H1 (cell line): ENCODE measurements around the gene SRSF3. TPM values are rescaled to one million over a fixed set of nuclear protein-coding genes. Genes with fewer than 3 reads are reported as not detected.

Experiments used
- KDM4A ChIP-seq: IDR thresholded peaks from one replicate; pipeline ENCODE4 v1.7.1; 2012; ENCODE audit warnings: low read depth, mild to moderate bottlenecking, moderate library complexity, low read length, inconsistent platforms; ENCODE audit not compliant: severe bottlenecking
- MAFK ChIP-seq: IDR thresholded peaks from 2 replicates; pipeline ENCODE4 v1.6.1; 2012; ENCODE audit warnings: low read depth, mild to moderate bottlenecking, improper control_type of control experiment, low read length
- RFX5 ChIP-seq: IDR thresholded peaks from 2 replicates; pipeline ENCODE4 v1.6.1; 2011; ENCODE audit warnings: low read depth, low read length, improper control_type of control experiment, borderline replicate concordance
- polyA plus RNA-seq, 7 experiments: library from polyadenylated mRNA; depleted of rRNA in 3 of 7; stranded (reverse) in 5 of 7; unstranded in 2 of 7; fragments of >200 nt in 5 of 7; fragments of 200-250 nt in 2 of 7; gene quantifications; 1 replicate in 5 of 7; 2 replicates in 1 of 7; 4 replicates in 1 of 7; pipeline versions ENCODE4 v1.2.1 to v1.2.3, GENCODE V29; 2011 to 2013; ENCODE audit warnings: missing spikeins in 2 of 7, mixed read lengths in 2 of 7
- total RNA-seq: library from RNA; stranded (reverse); fragmentation: NEBNext Ultra II Directional; extraction: Animal tissue kit (Norgen Biotek cat#: 25700); gene quantifications from 2 replicates; pipeline ENCODE4 v1.2.1, GENCODE V29; 2021
- TF ChIP-seq, protein P1 (sequence below): fragments of 300-600 bp; sonication (generic); IDR thresholded peaks from 2 replicates; pipeline ENCODE4 v1.7.1; 2012; ENCODE audit warnings: low read length, moderate library complexity, mild to moderate bottlenecking, inconsistent platforms; ENCODE audit not compliant: insufficient replicate concordance

The SRSF3 gene
- total and polyA plus RNA-seq, 2 of the 8 experiments (the other 6 are each of a cell fraction or from before 2014, with no cell fraction given): 471 to 689 TPM

DNA sequence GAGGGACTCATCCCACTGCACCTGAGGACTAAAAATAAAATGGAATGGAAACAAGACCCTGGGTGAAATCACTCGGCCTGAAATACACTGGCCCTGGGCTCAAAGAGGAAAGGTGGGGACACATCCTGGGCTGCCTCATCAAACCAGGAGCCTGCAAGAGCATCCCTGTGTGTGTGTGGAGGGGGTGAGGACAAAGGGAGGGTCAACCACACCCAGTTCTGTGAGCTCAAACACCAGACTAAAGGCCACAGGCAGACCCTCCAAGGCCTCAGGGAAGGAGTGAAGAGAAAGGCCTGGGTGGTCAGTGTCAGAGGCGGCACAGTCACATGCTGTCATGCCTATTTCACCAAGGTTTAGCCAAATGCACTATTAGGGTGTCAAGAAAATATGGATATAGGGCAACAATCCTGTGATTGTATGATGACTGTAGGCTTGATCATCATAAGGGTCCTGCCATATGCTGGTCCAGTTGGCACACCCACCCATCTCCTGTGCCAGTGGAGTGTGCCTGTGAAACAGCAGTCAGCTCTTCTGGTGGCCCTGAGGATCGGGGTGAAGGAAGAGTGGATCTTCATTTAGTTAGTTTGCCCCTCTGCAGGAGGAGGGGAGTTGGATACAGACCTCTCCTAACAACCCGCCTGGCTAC, 28.9 kb downstream of the SRSF3 start (continued):
- TF ChIP-seq, protein P1, sequence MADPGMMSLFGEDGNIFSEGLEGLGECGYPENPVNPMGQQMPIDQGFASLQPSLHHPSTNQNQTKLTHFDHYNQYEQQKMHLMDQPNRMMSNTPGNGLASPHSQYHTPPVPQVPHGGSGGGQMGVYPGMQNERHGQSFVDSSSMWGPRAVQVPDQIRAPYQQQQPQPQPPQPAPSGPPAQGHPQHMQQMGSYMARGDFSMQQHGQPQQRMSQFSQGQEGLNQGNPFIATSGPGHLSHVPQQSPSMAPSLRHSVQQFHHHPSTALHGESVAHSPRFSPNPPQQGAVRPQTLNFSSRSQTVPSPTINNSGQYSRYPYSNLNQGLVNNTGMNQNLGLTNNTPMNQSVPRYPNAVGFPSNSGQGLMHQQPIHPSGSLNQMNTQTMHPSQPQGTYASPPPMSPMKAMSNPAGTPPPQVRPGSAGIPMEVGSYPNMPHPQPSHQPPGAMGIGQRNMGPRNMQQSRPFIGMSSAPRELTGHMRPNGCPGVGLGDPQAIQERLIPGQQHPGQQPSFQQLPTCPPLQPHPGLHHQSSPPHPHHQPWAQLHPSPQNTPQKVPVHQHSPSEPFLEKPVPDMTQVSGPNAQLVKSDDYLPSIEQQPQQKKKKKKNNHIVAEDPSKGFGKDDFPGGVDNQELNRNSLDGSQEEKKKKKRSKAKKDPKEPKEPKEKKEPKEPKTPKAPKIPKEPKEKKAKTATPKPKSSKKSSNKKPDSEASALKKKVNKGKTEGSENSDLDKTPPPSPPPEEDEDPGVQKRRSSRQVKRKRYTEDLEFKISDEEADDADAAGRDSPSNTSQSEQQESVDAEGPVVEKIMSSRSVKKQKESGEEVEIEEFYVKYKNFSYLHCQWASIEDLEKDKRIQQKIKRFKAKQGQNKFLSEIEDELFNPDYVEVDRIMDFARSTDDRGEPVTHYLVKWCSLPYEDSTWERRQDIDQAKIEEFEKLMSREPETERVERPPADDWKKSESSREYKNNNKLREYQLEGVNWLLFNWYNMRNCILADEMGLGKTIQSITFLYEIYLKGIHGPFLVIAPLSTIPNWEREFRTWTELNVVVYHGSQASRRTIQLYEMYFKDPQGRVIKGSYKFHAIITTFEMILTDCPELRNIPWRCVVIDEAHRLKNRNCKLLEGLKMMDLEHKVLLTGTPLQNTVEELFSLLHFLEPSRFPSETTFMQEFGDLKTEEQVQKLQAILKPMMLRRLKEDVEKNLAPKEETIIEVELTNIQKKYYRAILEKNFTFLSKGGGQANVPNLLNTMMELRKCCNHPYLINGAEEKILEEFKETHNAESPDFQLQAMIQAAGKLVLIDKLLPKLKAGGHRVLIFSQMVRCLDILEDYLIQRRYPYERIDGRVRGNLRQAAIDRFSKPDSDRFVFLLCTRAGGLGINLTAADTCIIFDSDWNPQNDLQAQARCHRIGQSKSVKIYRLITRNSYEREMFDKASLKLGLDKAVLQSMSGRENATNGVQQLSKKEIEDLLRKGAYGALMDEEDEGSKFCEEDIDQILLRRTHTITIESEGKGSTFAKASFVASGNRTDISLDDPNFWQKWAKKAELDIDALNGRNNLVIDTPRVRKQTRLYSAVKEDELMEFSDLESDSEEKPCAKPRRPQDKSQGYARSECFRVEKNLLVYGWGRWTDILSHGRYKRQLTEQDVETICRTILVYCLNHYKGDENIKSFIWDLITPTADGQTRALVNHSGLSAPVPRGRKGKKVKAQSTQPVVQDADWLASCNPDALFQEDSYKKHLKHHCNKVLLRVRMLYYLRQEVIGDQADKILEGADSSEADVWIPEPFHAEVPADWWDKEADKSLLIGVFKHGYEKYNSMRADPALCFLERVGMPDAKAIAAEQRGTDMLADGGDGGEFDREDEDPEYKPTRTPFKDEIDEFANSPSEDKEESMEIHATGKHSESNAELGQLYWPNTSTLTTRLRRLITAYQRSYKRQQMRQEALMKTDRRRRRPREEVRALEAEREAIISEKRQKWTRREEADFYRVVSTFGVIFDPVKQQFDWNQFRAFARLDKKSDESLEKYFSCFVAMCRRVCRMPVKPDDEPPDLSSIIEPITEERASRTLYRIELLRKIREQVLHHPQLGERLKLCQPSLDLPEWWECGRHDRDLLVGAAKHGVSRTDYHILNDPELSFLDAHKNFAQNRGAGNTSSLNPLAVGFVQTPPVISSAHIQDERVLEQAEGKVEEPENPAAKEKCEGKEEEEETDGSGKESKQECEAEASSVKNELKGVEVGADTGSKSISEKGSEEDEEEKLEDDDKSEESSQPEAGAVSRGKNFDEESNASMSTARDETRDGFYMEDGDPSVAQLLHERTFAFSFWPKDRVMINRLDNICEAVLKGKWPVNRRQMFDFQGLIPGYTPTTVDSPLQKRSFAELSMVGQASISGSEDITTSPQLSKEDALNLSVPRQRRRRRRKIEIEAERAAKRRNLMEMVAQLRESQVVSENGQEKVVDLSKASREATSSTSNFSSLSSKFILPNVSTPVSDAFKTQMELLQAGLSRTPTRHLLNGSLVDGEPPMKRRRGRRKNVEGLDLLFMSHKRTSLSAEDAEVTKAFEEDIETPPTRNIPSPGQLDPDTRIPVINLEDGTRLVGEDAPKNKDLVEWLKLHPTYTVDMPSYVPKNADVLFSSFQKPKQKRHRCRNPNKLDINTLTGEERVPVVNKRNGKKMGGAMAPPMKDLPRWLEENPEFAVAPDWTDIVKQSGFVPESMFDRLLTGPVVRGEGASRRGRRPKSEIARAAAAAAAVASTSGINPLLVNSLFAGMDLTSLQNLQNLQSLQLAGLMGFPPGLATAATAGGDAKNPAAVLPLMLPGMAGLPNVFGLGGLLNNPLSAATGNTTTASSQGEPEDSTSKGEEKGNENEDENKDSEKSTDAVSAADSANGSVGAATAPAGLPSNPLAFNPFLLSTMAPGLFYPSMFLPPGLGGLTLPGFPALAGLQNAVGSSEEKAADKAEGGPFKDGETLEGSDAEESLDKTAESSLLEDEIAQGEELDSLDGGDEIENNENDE: no peak
- TF ChIP-seq RFX5: no peak
- TF ChIP-seq KDM4A: no peak
- no peak for TF ChIP-seq MAFK
